Activated CD4-positive, alpha-beta memory T cell treated with anti-CD3 and anti-CD28 coated beads for 36 hours (primary cell): Measurements from ENCODE around the gene TOX3. TPM values are rescaled to one million over a fixed set of nuclear protein-coding genes. Genes with fewer than 3 reads are reported as not detected.

Experiments used
- CTCF ChIA-PET: fragments of 350-600 bp; sonication (Branson Sonifier 250); formaldehyde crosslinking; loops from one replicate; lab custom pipeline; 2021; ENCODE audit warnings: antibody characterized with exemption, inconsistent platforms; lab: Charles Lee
- POLR2A ChIA-PET: fragments of 350-600 bp; sonication (Branson Sonifier 250); formaldehyde crosslinking; loops from one replicate; lab custom pipeline; 2021; ENCODE audit warnings: antibody characterized with exemption; lab: Charles Lee
- DNase-seq: peaks from one replicate; pipeline ENCODE4 v3.0.0-alpha.2; 2020
- H3K27ac Mint-ChIP-seq: one replicate; pipeline ENCODE4 v1.8.0; 2021; ENCODE audit warnings: mixed read lengths
- H3K27me3 Mint-ChIP-seq: one replicate; pipeline ENCODE4 v1.8.0; 2021; ENCODE audit warnings: mixed read lengths
- H3K36me3 Mint-ChIP-seq: one replicate; pipeline ENCODE4 v1.8.0; 2021; ENCODE audit warnings: mixed read lengths
- H3K4me1 Mint-ChIP-seq: one replicate; pipeline ENCODE4 v1.8.0; 2021; ENCODE audit warnings: low read depth, mixed read lengths
- H3K4me3 Mint-ChIP-seq: one replicate; pipeline ENCODE4 v1.8.0; 2021; ENCODE audit warnings: mild to moderate bottlenecking, mixed read lengths
- H3K9me3 Mint-ChIP-seq: one replicate; pipeline ENCODE4 v1.8.0; 2021; ENCODE audit warnings: mixed read lengths
- intact Hi-C: fragments of 100-400 bp; cut with micrococcal nuclease; formaldehyde crosslinking; loops from one replicate; pipeline ENCODE4 v1.15.1; 2023
- total RNA-seq, 2 experiments: library from RNA; stranded (reverse); gene quantifications; one replicate each; pipeline ENCODE4 v1.2.3, GENCODE V29; 2021

The TOX3 gene
- not detected for total RNA-seq

DNA sequence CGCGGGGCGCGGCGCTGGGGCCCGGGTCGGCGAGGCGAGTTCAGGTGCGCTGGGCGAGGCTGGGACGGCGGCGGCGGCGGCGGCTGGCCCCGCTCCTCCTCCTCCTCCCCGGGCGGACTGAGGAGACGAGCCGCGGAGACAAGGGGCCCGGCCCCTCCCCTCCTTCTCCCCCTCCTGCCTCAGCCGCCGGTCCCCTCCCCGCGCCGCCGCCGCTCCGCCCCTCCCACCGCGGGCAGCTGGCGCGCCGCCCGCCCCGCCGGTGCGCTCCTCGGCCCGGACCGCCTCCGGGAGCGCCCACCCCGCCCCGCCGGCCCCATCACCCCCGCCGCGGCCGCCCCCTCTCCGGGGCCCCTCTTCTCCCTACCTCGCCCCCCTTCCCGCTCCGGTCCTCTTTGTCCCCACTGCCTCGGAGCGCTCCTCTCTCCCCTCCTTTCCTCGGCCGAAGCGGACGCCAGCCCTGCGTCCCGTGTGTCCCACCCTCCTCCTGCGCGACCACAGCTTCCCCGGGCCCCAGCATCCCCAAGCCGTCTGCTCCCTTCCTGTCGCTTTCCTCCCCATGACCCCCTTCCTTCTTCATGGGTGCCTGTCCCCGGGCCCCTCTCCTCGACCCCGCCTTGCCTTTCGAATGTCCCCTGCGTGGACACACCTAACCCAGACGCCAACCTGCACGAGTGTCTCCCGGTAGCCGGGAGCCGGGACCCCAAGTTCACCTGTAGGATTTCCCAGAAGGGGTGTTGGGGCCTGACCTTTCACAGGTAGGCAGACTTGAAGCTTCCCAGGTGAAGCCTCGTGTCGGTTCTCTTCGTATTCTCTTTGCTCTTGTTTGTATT lies at the start of gene TOX3:
Gene TOX3 (minus strand): TSS at position 140 of the 830 bp plus-strand sequence. CDS start 420 bp downstream, outside the sequence.
- H3K4me1 Mint-ChIP-seq = peaks cover 4% of the 10 kb centered on the region
- intact Hi-C loops = no loop called here
- CTCF ChIA-PET = no interaction called here
- POLR2A ChIA-PET = no interaction called here
- no peak within 1 kb of the TSS for H3K4me3 Mint-ChIP-seq
- no peak for DNase-seq
- no peak within 1 kb of the TSS for H3K27ac Mint-ChIP-seq
- H3K27me3 Mint-ChIP-seq = peaks cover 30% of the 10 kb centered on the region
- H3K36me3 Mint-ChIP-seq = peaks cover 3% of the 10 kb centered on the region
- H3K9me3 Mint-ChIP-seq = no peaks in the 10 kb centered on the region

GRCh38 chr16:52592778-52593177 lies 45.8 kb upstream of the TOX3 start:
- H3K4me3 Mint-ChIP-seq = no peak overlapping the region
- CTCF ChIA-PET = no interaction called here
- no peaks in the 10 kb centered on the region for H3K4me1 Mint-ChIP-seq
- DNase-seq = no peak
- no peaks in the 10 kb centered on the region for H3K27me3 Mint-ChIP-seq
- POLR2A ChIA-PET = no interaction called here
- intact Hi-C loops = no loop called here
- H3K36me3 Mint-ChIP-seq = no peaks in the 10 kb centered on the region
- no peak overlapping the region for H3K27ac Mint-ChIP-seq
- H3K9me3 Mint-ChIP-seq = peaks cover 4% of the 10 kb centered on the region

DNA sequence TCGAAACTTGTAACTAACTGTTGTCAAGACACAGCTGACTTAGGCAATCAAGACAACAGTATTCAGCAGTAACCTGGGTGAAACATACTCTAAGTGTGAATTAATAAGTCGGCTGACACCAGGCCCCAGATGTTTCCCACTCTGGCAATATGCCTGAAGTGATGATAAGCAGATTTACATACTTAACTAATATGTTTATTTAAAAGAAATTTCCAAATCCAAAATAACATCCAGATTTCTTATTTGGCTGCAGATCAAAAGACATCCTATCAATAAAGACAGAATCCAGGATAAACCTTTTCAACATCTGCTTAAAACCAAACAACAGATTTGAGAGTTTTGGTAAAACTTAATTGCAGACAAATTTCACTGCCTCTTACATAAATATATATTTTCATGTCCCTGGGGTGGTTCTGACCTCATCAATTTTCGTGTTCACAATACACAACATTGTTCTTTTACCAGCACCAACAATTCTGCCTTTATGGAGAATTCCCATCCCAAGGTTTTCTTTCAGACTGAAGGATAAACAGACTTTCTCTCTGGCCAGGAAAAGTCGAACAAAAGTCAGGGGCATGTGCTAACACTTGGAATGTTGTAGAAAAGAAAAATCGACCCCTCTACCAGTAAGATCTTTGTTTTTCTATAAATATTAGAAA lies 45.1 kb upstream of the TOX3 start:
- Mint-ChIP-seq H3K36me3 (no peaks in the 10 kb centered on the region), H3K4me3 (no peak overlapping the region), H3K27ac (no peak overlapping the region), H3K27me3 (no peaks in the 10 kb centered on the region), H3K9me3 (peaks cover 4% of the 10 kb centered on the region), H3K4me1 (no peaks in the 10 kb centered on the region)
- ChIA-PET CTCF (no interaction called here), POLR2A (no interaction called here)
- intact Hi-C loops = no loop called here
- no peak for DNase-seq

- Mint-ChIP-seq H3K4me3 (no peak overlapping the region), H3K27me3 (no peaks in the 10 kb centered on the region), H3K9me3 (peaks cover 4% of the 10 kb centered on the region), H3K36me3 (no peaks in the 10 kb centered on the region), H3K4me1 (no peaks in the 10 kb centered on the region), H3K27ac (no peak overlapping the region)
- no peak for DNase-seq
- POLR2A ChIA-PET = no interaction called here
- CTCF ChIA-PET = no interaction called here
- intact Hi-C loops = no loop called here
Observed at GRCh38 chr16:52591471-52591870, 44.5 kb upstream of the TOX3 start.

DNA sequence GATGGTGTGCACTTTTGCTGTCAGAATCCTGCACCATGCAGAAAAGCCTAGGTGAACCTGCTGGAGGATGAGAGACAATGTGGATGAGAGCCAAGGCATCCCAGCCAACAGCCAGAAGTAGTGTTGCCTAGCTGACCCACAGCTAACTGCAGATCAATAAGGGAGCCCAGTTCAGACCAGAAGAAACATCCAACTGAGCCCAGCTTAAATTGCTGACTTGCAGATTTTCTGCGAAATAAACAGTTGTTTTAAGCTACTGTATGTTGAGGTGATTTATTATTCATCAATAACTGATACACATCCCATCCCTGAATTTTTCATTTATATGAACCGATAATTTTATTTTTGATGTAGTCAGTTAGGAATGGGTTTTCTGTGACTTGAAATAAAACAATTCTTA lies 39.2 kb upstream of the TOX3 start:
- Mint-ChIP-seq H3K36me3 (no peaks in the 10 kb centered on the region), H3K27ac (no peak overlapping the region), H3K4me3 (no peak overlapping the region), H3K27me3 (no peaks in the 10 kb centered on the region), H3K9me3 (peaks cover 3% of the 10 kb centered on the region), H3K4me1 (no peaks in the 10 kb centered on the region)
- no peak for DNase-seq
- ChIA-PET POLR2A (no interaction called here), CTCF (no interaction called here)
- intact Hi-C loops = no loop called here

DNA sequence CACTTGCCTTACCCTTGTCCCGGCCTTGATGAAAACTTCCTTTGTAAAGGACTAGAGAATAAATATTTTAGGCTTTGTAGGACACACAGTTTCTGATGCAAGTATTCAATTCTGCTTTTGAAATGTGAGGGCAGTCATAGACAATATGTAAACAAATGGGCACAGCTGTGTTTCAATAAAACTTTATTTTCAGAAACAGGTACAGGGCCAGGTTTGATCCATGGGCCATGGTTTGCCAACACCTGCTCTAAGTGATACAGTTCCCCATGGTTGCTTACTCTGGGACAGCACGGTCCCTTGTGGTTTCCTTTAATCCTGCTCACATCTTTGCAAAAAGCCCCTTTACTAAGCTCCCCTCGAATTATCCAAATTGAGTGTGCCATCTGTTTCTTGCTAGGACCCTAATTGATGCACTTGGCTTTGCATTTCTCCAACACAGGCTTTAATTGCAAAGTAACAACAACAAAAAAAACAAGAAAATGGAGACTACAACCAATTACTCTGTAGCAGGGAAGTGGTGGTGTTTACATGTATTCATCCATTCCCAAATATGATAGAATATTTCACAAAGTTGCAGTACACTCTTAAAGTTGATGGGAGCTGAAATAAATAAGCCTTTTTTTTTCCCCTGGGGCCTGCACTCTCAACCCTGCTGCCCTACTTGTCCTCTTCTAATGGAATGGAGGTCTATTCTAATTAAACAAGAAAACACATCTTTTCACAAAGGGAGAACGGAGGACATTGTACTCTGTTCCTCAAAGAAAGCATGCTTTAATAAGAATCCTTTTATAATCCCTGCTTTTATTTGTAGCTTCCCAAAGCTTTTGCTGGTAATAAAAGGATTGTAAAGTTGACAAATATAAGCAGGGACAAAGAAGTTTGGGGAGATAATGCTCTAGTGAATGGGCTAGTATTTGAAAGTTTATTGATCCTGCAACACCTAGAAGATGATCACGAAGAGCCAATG lies 37.7 kb upstream of the TOX3 start:
- intact Hi-C loops = no loop called here

GRCh38 chr16:52581530-52581929 lies 34.6 kb upstream of the TOX3 start:
- H3K9me3 Mint-ChIP-seq = peaks cover 5% of the 10 kb centered on the region
- H3K27me3 Mint-ChIP-seq = no peaks in the 10 kb centered on the region
- no peak overlapping the region for H3K27ac Mint-ChIP-seq
- no peaks in the 10 kb centered on the region for H3K4me1 Mint-ChIP-seq
- intact Hi-C loops = no loop called here
- CTCF ChIA-PET = no interaction called here
- DNase-seq = no peak
- H3K36me3 Mint-ChIP-seq = no peaks in the 10 kb centered on the region
- POLR2A ChIA-PET = no interaction called here
- H3K4me3 Mint-ChIP-seq = no peak overlapping the region

More for the DNA sequence above, 37.7 kb upstream of the TOX3 start:
- Mint-ChIP-seq H3K27me3 (no peaks in the 10 kb centered on the region), H3K9me3 (peaks cover 3% of the 10 kb centered on the region), H3K36me3 (no peaks in the 10 kb centered on the region), H3K4me1 (no peaks in the 10 kb centered on the region), H3K27ac (no peak overlapping the region), H3K4me3 (no peak overlapping the region)
- ChIA-PET POLR2A (no interaction called here), CTCF (no interaction called here)
- no peak for DNase-seq

DNA sequence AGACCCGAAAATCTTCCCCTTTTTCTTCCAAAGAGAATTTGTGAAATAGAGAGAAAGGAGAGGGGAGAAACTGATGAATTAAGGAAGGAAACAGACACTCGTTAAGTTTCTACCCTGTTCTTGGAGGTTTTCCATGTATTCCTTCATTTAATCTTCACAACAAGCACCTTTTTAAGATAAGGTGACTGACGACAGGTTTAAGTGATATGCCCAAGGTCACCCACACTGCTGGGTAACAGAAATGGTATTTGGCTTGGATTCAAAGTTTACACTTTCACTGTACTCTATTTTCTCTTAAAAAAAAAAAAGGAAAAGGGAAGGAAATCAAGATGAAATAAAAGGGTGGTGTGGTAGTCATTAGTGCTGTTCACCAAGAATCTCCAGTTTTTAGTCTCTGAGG lies 33.5 kb upstream of the TOX3 start:
- Mint-ChIP-seq H3K4me1 (no peaks in the 10 kb centered on the region), H3K27me3 (no peaks in the 10 kb centered on the region), H3K27ac (no peak overlapping the region), H3K4me3 (no peak overlapping the region), H3K36me3 (no peaks in the 10 kb centered on the region), H3K9me3 (peaks cover 5% of the 10 kb centered on the region)
- intact Hi-C loops = no loop called here
- ChIA-PET POLR2A (no interaction called here), CTCF (no interaction called here)
- DNase-seq = no peak

DNA sequence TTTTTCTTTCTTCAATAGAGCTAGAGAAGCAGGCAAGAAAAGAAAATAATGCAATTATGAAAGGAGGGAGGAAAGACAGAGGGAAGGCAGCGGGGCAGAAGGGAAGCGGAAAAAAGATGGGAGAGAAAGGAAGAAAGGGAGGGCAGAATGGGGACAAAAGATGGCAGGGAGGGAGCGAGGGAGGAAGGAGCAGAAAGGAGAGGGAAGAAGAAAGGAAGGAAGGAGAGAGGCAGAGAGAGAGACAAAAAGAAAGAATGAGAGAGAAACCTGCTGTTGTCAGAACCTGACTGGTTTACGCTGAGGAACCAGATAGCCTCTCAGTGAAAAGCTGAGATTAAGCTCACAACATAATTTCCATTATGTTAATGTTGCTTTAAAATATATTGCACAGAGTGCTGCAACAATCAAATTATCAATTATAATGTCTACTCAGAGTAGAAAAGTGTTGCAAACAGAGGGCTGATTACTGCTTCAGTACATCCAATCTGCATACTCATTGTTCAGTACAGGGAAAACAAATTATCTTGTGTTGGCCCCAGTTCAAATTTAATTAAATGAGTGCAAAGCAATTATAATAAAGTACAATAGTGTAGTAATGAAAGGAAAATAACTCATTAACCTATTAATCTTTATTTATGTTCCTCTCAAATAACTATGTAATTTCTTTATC lies 32.0 kb upstream of the TOX3 start:
- CTCF ChIA-PET = no interaction called here

DNA sequence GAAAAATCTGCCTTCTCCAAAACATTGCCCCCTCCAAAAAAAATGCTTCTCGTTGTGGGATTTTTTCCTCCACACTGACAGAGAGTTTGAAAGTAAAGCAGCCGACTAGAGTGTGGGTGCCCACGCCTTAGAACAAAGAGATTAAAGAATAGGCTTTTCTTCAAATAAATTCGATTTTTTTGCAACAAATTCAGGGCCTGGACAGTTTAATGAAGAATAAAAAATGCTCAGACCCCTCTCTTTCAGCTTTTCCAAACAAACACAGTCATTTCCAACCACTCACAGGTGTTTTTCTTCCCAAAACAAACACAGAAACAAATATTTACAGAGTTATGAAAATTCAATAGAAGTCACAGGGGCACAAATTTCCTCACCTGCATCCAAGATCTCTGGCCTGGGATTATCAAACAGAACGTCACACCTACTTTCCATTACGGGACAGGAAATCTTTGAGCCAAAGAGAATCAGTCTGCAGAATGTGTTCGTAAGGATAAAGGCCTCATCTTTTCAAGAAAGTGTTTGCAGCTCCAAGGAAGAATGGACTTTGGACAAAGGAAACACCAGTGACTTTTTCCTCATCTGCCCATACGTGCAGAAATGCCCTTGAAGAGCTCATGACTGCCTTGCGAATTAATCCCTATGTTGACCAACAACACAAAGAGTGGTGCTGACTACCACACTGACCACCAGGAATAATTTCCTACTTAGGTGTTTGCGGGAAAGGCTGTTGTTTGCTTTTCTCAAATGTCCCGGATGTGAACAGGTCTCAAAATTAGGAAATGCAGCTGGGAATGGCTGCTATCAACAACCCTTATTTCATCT lies 31.3 kb upstream of the TOX3 start:
- DNase-seq = no peak
- Mint-ChIP-seq H3K4me3 (no peak overlapping the region), H3K27ac (no peak overlapping the region), H3K9me3 (peaks cover 4% of the 10 kb centered on the region), H3K4me1 (no peaks in the 10 kb centered on the region), H3K27me3 (no peaks in the 10 kb centered on the region), H3K36me3 (no peaks in the 10 kb centered on the region)
- POLR2A ChIA-PET = no interaction called here
- intact Hi-C loops = no loop called here
- CTCF ChIA-PET = no interaction called here

More for the DNA sequence above, 32.0 kb upstream of the TOX3 start:
- POLR2A ChIA-PET = no interaction called here
- no peaks in the 10 kb centered on the region for H3K36me3 Mint-ChIP-seq
- H3K27ac Mint-ChIP-seq = no peak overlapping the region
- H3K27me3 Mint-ChIP-seq = no peaks in the 10 kb centered on the region
- H3K4me3 Mint-ChIP-seq = no peak overlapping the region
- H3K4me1 Mint-ChIP-seq = no peaks in the 10 kb centered on the region
- peaks cover 4% of the 10 kb centered on the region for H3K9me3 Mint-ChIP-seq
- intact Hi-C loops = no loop called here
- no peak for DNase-seq

DNA sequence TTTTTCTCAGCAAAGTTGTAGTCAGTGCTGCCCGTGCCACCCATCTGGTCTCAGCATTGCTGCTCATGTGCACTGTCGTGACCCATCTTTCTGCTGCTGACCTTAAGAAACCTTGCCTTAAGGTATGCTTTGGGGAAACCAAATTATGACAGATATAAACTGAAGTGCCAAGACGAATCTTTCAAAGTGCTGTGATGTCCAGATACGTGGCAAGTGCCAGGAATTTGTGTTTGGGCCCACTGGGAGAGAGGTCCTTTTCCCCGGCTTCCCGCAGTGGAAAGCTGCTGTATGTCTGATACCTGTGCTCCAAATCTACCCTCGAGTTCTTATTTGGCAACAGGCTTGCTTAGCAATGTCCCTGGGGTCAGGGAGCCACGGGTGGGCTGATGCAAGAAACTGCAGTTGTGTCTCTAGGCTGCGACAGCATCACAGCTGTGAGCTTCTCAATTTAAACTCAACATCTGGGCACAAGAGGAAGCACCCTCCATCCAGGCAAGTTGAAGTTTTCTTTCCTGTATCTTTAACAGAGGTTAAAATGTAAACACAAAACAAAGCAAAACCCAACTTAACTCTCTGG lies 30.3 kb upstream of the TOX3 start:
- intact Hi-C loops = no loop called here
- peaks cover 4% of the 10 kb centered on the region for H3K9me3 Mint-ChIP-seq
- no peak for DNase-seq
- H3K4me1 Mint-ChIP-seq = no peaks in the 10 kb centered on the region
- no peaks in the 10 kb centered on the region for H3K36me3 Mint-ChIP-seq
- POLR2A ChIA-PET = no interaction called here
- H3K4me3 Mint-ChIP-seq = no peak overlapping the region
- no peaks in the 10 kb centered on the region for H3K27me3 Mint-ChIP-seq
- no peak overlapping the region for H3K27ac Mint-ChIP-seq
- CTCF ChIA-PET = no interaction called here
